ENCODE measurements around the gene QSOX1. TPM values are rescaled to one million over a fixed set of nuclear protein-coding genes. Genes with fewer than 3 reads are reported as not detected.

The QSOX1 gene
- polyA plus RNA-seq, 4 donors: 52.7 to 73.5 (median 63.2) TPM

DNA sequence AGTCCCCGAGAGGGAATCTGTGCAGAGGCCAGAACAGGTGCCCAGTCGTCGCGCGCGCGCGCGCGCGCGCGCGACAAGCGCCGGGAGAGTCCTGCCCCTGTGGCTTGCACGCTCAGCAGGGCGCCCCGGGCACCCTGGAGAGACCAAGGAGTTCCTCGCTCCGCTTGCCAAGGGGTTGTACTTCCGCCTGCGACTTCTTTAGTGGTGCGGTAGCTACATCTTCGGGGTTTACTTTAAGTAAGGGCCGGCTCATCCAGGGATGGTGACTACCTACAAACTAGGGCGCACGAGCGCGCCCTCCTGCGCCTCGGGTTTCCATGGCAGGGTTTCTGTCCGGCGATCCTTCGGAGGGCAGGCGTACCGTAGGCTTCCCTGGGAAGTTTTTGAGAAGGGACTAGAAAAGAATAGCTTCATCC, 76.8 kb downstream of the QSOX1 start:
- no peak for DNase-seq (ENCODE audit: low read depth in 4 of 4, low spot score in 2 of 4)

DNA sequence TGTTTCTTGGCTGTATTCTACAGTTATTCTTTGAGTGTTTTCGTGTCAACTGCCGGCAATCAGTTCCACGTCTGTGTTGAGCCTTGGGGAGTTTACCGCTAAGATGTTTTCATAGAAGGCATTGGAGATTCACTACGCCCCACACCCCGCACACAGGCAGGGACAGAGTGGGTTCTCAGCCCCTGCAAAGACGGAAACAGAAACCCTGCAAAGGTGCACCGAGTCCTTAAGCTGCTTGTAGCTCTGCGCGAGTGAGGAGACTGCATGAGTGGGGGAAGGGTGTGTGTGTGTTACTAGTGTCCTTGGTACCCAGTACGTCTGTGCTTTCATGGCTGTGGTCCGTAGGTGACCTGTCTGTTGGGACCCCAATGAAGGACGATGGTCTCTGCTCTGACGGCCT, 77.3 kb downstream of the QSOX1 start:
- no peak for DNase-seq (ENCODE audit: low read depth in 4 of 4, low spot score in 2 of 4)

DNA sequence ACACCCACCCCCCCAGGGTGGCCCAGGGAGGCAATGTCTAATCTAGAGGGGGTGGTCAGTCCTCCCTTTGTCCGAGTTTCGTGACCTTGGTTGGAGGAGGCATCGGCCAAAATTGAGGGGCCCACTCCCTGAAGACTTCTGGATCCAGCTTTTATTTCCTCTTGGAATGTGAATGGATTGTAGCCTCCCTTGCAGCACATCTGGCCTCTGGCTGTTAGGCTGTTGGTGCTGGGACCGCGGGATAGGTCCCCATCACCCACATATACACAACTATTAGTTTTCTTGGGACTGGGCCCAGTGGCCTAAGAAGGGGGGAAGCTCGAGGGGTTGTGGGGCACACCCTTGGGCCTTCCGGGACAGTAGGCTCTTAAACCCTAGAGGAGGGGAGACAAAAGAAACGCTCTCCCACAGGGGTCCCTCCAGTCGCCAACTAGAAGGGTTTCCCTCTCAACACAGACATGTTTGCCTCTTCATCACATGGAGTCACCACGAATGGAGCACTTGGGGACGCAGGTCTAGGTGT, 77.9 kb downstream of the QSOX1 start:
- no peak for DNase-seq (ENCODE audit: low read depth in 4 of 4, low spot score in 2 of 4)

DNA sequence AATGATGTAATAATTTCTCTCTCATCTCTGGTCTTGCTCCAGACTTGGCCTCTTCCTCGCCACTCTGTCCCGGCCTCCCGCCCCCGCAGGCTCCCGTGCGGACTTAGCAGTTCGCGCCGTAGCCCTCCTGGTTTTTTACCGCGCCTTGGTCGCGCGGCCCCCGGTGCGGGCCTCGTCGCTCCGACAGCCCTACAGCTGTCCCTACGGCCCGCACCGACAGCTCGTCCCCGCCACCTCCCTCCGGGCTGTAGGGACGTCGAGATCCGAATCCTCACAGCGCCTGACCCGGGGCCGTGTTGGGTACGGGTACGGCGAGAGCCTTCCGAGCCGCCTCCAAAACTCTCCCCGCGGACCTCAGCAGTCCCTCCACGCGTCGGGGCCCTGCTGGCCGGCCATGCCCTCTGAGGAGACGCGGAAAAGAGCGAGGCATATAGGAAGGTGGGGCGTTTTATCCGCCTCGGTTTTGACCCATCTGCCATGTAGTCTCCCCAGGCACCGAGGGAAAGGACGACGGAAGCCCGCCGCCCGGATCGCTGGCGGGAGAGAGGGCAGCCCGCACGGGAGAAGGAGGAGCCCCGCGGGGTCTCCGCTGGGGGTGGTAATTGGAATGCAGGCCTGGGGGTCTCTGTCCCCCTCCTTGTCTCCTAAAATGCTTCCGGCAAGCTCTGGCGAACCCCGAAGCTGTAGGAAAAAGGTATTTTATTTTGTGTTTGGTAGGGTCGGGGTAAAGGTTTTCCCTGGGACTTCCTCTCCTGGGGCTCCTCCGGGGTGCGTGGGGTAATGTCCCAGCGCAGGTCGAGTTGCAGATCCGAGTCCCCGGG, 78.7 kb downstream of the QSOX1 start:
- DNase-seq (ENCODE audit: low read depth in 4 of 4, low spot score in 2 of 4): no peak

DNA sequence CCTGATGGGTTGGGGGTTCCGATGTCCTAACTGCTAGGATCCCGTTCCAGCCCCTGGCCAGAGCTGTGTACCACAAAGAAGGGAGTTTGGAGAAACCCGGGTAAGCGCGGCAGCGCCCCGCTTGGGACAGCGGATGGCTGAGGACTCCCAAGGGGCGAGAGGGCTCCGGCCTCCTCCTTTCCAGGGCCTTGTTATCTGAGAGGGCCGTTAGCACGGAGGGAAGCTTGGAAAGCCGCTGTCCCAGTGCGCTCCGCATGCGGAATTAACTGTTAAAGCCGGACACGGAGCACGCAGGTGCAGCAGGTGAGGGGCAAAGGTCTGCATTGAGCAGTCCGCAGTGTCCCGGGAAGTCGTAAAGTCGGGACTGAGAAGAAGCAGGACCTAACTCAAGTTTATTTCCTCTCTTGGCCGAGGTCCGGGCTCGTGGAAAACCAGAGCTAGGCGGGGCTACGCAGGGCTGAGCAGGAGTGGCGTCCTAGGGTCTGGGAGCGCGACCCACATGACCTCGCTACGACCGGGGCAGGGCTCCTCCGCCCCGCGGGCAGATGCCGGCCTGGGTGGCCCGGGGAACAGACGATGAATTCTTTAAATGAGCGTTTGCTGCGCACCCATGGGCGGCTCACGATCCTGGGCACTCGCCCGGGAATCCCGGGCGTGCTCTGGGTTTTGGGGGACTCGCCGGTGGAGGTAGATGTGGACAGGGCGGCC, 79.9 kb downstream of the QSOX1 start:
- no peak for DNase-seq (ENCODE audit: low read depth in 4 of 4, low spot score in 2 of 4)

DNA sequence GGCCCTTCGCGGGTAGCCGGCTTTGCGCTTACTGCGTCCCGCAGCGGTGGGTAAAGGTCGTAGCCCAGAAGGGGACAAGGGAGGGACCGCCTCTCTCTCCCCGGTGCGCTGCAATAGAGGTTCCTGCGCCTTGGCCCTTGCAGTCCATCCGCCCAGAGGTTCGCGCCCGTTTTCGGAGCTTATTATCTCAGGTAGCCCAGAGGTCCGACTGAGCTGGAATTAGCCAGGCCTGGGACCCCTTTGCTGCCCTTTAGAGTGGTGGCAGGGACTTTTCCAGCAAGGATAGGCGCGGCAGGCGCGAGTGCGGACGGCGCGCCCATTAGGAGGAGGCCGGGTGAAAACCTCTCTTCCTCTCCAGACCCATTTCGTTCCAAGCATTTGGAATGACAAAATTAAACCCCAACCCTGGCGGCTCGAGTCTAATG, 80.4 kb downstream of the QSOX1 start:
- no peak for DNase-seq (ENCODE audit: low read depth in 4 of 4, low spot score in 2 of 4)

DNA sequence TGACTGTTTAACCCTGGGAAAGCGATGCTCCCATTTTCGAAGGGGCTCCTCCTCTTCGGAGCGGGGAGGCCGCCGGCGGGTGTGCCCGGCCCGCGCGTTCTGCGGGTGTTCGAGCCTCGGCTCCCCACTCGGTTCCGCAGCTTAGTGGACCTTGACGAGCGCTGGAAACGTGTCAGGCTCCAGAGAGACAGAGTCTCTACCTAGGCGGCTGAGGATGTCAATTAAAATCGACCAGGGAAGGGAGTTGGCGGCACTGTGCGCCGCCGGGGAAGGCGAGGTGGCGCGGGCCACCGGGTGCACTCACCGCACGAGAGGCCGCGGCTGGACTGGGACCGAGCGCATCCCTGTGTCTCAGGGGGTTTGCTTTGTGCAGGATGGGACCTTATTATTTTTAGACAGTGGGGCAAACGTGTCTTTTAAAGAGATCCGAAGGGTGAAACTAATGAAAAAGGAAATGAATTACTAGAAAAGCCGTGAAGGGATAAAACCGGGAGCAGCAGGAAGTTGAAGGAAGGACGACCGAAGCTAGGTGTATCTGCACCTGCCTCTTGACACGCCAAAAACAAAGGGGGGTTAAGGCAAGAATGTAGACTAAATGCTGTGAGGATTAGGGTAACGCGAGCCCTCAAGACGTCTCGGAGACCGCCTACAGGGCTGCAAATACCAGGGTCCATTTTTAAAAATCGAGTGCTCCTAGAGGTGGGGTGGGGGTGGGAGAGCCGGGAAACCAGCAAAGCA, 81.0 kb downstream of the QSOX1 start:
- no peak for DNase-seq (ENCODE audit: low read depth in 4 of 4, low spot score in 2 of 4)

DNA sequence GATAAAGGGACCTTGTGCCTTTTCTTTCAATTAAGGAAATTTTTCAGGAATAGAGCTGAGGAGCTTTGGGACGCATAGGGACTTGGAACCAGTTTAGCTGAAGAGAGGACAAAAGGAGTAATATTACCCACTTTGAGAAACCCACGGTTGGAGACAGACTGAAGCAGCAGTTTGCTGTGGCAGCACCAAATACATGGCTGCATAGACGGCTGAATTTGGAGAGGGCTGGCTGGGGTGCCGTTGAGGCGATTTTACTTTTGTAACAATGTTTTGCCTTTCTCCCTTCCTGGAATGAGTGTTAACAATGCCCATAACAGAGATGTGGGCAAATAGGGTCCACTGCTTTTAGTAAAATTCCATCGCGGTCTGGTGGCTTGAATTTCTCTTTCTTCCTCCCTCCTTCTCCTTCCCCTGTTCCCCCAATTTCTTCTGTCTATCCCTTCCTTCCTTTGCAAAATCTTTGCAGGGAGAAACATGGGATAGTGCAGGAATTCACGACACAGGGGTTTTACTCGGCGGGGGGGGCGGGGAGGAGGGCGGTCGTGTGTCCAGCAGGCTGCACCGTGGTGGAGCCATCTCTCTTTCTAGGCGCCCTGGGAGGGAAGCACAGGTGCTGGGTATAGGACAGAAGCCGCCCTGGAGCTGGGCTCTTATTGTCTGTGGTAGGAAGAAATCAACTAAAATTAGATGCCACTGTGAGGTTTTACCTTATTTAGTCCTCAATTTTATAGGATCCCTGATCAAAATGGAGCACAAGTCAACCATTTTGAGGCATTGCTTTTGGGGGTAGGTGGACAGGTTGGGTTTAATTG, 82.2 kb downstream of the QSOX1 start:
- no peak for DNase-seq (ENCODE audit: low read depth in 4 of 4, low spot score in 2 of 4)

DNA sequence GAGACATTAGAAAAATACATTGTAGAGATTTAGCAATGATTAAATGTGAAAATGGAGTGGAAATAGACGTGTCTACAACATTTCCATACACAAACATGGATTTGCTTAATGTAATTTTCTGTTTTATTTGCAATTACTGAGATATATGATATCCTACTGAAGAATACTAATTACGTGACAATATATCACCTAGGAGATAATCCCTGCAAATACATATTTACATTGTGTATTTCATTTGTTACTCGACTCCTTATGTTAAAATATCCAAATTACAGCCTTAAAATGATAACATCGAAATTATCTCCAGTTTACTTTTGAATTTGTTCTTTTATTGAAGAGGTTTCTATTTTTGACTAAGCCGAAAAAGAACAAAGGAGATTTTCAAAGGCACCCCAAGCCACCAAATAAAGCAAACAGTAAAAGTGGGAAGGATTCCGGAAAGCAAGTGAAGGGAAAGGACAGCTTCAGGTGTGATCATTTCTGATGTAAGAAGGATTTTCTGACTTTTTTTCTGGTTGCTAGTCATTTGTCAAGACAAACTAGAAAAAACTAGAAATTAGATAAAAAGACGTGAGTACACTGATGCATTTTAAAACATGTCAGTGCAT, 83.3 kb downstream of the QSOX1 start:
- no peak for DNase-seq (ENCODE audit: low read depth in 4 of 4, low spot score in 2 of 4)

DNA sequence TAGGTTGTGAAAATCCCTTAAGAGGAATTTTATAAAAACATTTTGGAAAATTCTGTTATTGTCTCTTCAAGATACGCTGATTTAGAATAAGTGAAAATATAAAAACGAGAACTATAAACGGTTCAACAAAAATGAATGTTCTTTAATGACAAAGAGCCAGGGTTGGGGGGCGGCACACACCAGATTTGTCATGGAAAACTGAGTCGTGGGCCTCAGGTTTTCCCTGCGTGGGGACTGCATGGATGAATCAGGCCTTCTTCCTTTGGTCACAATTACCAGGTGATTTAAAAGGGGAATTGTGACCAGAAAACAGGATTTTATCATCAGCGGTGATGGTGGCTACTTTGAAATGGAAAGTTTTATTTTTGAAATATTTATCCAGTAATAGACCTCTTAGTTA, 84.0 kb downstream of the QSOX1 start:
- DNase-seq (ENCODE audit: low read depth in 4 of 4, low spot score in 2 of 4): no peak

DNA sequence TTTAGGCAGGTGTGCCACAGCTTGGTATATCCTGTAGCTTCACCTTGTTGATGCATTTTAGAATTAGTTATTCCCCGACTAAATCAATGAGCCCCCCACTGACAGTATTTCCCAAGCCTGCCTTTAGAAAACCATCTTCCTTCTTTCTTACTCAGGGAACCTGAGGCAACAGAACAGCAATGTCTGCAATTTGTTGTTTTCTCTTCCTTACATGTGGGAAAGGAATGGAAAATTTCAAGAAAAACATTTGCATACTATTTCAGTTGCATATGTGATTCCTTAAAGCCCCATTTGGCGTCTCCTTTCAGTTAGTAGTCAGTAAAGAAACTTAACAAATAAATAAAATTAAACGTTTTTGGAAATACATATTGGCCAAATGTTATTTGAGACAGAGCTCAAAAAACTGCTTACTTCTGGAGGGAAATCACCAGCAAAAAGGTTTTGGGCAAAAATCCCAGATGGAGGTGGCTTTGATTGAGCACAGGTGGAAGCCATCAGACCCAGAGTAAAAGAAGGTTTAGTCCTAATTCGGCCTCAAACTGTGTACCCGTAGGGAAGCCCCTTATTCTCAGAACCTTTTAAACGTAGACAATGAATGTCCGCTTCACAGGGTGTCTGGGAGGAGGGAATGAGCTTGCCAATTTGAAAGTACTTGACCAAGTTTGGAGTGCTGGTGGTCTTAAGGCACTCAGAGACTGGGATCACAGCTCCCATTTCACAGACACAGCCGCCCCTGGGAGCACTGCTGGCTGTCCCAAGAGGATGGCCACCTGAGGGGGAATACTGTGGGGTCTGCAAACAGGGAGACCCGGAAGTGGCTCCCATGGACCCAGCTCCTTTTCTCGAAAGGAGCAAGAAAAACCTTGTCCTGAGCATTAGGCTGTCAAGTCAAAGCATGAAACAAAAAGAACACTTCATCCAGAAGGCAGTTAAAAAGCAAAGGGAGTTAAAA, 84.8 kb downstream of the QSOX1 start:
- DNase-seq (ENCODE audit: low read depth in 4 of 4, low spot score in 2 of 4): no peak

DNA sequence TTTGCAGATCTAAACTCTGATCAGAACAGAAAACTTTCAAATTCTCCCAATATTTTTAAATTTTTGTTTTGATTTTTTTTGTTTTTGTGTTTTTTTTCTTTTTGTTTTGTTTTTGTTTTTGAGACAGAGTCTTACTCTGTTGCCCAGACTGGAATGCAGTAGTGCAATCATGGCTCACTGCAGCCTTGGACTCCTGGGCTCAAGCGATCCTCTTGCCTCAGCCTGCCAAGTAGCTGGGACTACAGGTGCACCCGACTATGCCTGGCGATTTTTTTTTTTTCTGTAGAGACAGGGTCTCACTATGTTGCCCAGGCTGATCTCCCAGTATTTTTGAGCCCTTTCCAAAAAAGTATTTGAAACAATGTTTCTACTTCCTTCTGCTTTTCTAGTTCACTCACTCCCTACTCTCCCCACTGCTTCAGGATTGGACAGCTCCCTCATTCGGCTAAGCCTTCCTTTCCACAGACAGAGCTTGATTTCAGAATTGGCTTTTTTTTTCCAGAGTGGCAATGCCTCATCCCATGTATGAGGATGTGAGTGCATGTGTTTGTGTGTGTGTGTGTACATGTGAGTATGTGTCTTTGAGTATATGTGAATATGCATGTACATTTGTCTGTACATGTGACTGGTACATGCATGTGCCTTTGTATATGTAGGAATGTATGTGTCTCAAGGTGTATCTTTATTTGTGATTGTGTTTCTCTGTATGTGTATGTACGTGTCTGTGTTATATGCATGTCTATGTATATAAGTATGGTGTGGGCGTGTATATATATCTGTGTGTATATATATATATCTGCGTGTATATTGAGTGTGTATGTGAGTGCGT, 87.3 kb downstream of the QSOX1 start:
- no peak for DNase-seq (ENCODE audit: low read depth in 4 of 4, low spot score in 2 of 4)

DNA sequence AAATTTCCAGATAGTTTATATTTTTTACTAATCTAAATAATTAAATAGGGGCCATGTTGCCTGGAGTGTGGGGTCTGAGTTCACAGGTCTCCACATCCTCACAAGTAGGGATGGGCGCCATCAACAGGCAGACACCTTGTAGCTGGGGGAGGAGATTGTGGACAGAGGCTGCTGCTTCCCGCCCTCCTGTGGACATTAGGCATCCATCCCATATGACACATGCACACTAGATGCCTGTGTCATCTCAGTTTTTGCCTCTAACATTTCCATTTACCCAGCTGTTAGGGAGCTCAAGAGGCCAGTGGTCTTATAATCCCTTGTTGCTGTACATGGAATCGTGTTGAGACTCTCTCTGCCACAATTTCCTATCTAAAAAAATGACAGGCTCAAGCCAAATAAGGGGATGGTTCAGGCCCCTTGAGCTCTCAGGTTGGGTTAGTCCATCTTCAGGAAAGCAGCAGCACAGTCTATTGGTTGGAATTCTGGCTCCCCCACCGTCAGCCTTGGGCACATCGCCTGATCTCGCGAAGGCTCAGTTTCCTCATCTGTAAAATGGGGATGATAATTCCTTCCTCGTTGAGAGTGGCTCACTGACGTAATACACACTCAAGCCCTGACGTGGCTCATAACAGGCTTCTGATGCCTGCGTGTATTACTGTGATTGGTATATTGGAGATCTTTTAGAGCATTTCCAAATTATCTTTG, 89.0 kb downstream of the QSOX1 start:
- DNase-seq (ENCODE audit: low read depth in 4 of 4, low spot score in 2 of 4): no peak

DNA sequence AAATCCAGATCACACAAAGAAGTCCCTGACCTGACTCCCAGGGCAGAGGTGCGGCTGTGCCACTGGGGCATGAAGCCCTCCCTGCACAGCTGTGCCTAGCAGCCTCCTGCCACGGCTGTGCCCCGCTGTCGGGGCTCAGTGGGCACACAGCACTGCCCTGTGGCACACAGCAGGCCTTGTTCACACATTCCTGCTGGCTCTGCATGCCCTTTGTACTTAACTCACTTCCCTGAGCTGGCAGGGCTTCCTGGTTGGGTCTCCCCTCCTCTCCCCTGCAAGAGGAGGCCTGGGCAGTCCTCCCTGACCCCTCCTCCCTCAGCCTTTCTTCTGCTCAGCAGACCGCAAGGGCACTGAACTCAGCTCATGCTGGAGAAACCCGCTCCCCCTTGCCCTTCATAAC, 90.2 kb downstream of the QSOX1 start:
- no peak for DNase-seq (ENCODE audit: low read depth in 4 of 4, low spot score in 2 of 4)

DNA sequence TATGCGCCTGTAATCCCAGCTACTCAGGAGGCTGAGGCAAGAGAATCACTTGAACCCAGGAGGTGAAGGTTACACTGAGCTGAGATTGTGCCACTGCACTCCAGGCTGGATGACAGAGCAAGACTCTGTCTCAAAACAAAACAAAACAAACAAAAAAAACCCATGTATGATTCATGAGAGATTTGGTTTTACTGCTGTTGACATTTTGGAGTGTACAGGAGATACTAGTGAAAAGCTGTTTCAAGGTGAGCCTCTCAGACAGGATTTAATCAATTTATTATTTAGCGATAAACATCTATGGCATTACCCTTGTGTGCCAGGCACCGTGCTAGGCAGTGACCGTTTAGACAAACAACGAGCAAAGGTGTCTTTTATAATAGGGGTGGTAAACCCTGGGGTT, 91.9 kb downstream of the QSOX1 start:
- no peak for DNase-seq (ENCODE audit: low read depth in 4 of 4, low spot score in 2 of 4)

DNA sequence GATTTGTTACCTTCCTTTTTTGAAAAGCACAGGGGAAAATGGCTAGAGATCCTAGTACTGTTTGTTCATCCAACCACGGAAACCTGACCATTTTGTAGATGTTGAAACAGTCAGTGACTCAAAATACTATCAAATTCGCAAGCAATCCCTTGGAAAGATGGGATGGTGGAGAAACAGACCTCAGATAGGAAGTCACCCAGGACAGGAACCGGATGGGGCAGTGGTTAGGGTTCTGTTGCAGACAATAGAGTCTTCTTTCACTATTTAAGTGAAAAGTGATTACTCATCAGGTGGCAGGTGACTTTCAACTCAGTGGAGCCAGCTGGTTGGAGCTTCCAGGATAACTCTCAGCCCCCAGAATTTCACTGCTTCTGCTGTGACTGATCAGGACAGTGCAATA, 92.4 kb downstream of the QSOX1 start:
- DNase-seq (ENCODE audit: low read depth in 4 of 4, low spot score in 2 of 4): no peak

DNA sequence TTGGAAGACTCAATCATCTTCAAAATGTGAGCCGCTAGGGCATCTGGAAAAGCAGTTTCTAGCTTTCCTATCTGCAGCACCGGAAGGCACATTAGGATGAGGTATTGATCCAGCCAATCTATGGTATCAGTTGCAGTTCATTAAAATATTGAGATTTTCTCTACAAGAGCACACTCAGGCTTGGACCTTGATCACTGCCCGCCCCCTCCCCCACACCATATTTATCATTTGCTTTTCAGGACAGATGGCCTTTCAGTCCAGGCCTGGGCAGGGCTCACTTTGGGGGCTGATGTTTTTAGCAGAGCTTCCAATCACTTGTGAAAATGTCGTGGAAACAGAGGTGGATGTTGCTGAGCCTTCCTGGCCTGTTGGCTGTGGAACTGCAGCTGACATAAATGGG, 92.9 kb downstream of the QSOX1 start:
- DNase-seq (ENCODE audit: low read depth in 4 of 4, low spot score in 2 of 4): no peak
